GM18519 (cell line): ENCODE data around the gene SS18.

Source experiments
- ATAC-seq: cut with Tn5 transposase; IDR thresholded peaks from one replicate; pipeline ENCODE4 v1.9.1; 2021; ENCODE audit warnings: mild to moderate bottlenecking, moderate library complexity; ENCODE audit not compliant: unreplicated experiment, low FRiP score

Gene SS18

GRCh38 chr18:26074246-26074645 lies 16.2 kb downstream of the SS18 start:
- ATAC-seq, result no peak

DNA sequence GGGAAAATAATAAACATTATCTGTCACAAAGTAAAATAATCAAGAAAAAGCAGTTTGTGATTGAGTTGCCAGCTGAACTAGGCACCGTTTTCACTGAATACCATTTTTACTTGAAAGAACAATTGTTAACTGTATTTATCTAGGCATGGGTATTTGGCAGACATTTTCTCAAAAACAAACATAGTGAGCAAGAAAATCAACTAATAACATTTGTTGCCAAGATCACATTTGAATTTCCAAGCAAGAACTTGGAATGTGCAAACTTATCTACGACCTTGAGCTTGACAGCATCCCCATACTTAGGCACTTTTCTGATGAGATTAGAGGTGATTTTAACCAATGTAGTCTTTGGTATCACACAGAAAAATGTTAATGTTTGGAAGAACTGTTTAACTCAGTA lies 16.7 kb downstream of the SS18 start:
- ATAC-seq, result no peak

DNA sequence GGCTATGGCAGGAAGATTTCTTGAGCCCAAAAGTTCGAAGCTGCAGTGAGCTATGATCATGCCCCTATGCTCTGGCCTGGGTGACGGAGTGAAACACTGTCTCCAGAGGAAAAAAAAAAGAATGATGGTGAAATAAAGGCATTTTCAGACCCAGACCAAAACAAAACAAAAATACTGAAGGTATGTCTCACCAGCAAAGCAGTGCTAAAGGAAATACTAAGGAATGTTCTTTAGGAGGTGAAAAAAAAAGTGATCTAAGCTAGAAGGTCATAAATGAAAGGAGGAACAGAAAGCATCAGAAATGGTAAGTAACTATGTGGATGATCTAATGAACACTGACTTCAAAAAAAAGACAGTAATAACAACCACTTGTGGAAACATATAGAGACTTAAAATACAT lies 18.7 kb downstream of the SS18 start:
- ATAC-seq, result no peak

DNA sequence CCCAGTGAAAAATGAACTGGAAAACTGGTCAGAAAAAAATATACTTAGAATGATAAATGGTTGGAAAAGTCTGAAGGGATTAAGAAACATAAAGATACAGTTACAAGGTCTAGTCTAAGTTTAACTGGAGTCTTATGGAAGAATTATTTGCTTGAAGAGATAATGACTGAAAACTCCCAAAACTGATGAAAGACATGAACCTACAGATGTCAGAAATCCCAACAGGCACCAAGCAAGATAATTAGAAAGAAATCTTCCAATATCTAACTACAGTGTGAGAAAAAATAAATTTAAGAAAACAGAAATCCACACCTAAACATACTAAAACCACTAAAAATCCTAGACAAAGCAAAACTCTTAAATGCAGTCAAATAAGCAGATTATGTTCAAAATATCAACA lies 19.4 kb downstream of the SS18 start:
- ATAC-seq, result no peak

DNA sequence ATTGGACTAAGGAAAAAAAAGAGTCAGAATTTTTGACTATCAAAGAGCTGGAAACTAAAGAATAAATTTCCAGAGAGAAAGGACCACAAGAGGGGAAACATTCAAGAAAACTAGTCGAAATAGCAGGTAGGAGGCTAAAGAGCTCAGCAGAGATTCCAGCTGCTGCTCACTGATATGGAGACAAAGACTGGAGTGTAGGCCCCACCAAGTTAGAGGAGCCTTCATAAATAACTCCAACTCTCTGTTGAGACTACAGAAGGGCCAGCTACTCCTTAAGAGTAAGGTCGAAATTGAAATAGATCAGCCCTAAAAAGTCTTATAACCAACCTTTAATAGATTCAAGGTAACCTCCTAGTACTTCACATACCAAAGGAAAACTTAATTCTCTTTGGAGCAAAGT lies 31.1 kb downstream of the SS18 start:
- ATAC-seq, result no peak

GRCh38 chr18:26057344-26057773 lies 33.1 kb downstream of the SS18 start:
- no peak for ATAC-seq

DNA sequence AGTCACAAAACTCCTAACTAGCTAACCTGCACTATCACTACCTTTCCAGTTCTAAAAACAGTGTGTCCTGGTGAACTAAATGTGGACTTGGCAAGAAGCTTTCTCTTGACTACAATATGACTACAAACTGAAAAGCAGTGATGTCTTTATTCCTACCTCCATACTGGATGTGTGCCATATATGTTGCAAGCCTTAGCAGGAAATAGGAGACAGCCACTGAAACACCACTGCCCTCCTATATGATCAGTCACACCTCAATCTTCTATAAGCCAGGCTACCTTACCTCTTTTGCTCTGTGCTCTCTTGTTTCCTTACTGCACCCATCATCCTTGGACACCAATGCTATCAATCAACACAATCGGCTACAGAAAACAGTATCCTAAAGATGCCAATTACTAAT lies 34.1 kb downstream of the SS18 start:
- no peak for ATAC-seq

DNA sequence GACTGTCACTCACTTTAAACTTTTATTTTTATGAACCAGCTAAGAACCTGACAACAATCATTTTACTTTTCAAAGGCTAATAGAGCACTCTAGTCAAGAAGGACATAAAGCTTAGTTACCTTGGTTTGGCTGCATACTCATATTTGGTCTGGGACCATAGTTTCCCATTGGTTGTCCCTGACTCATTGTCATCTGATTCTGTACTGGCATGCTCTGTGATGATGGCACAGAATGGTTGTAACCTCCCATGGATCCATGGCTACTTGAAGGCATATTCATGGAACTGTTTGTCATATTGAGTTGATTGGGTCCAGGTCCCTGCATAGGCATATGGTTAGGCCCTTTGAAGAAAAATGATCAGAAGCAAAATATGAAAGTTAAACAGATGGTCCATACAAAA lies 37.9 kb downstream of the SS18 start:
- no peak for ATAC-seq

DNA sequence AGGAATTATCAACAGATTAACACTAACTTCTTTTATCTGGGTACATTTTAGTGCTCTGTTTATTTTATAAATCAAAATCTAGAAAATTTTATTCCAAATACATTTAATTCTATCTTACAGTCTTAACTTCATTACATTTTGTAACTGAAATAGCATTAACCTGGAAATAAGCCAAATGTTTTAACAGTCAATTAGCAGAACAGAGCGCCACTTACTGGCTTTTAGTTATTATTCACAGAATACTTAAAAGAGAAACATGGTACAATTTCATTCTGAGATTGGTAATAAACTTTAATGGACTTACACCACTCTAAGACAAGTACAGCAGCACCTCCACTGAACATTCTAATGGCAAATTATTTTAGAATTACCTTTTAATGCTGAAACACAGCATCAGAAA lies 38.6 kb downstream of the SS18 start:
- no peak for ATAC-seq

DNA sequence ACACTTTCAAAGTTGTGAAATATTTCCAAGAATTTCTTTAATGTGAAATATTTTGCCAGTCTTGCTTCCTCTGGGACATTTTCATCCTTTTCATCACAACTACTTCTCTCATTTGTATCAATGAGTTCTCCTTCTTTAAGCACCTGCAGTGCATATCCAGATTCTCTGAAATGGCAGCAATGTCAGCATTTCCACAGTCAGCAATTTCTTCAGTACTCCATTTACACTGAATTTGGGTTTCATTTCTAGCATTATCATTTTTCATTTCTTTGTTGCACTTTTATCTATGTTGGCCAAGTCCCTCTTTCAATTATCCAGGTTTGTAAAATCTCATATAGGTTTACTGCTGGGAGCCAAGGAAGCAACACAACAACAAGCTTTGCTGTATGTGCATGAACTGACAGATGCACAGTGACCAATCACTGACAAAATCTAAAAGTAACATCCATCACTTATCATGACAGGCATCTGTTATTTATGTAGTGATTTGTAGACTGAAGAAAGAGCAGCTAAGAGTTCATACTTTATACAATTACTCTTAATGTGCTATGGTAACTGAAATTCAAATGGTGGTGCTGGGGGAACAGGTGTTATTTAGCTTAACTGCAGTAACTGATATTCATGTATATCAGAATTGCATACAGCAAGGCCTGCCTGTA lies 43.9 kb downstream of the SS18 start:
- ATAC-seq, result no peak

GRCh38 chr18:26044807-26045206 lies 45.6 kb downstream of the SS18 start:
- ATAC-seq, result no peak

- ATAC-seq, result no peak
Measured at GRCh38 chr18:26040051-26040656, 50.3 kb downstream of the SS18 start.

DNA sequence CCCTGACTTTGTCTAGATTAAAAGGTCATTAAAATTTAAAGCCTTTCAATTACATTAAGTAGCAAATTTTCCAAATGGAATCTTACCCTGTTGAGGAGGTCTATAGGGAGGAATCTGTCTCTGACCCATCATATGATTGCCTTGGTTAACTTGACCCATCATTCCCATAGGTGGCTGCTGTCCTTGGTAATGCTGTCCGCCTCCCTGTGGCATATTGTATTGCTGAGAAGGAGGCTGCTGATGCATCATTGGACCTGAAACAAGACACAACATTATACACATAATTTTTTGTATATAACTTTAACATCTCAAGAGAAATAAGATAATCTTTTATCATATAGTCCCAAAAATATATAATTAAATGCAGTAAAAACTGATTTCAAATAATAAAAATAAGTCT lies 51.2 kb downstream of the SS18 start:
- ATAC-seq, result no peak

DNA sequence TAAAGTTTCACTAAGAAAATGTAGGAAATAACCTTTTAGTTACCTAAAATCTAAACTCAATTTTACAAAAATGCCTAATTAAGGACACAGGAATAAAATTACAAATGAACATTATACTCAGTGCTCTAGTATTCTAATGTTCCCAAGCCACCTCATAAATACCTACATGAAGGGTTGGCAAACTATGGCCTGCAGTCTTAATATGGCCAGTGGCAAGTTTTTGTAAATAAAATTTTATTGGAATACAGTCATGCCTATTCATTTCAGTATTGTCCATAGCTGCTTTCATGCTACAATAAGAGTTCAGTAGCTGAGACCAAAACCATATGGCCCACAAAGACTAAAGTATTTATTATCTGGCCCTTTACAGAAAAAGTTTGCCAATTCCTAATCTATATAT lies 53.8 kb downstream of the SS18 start:
- no peak for ATAC-seq

DNA sequence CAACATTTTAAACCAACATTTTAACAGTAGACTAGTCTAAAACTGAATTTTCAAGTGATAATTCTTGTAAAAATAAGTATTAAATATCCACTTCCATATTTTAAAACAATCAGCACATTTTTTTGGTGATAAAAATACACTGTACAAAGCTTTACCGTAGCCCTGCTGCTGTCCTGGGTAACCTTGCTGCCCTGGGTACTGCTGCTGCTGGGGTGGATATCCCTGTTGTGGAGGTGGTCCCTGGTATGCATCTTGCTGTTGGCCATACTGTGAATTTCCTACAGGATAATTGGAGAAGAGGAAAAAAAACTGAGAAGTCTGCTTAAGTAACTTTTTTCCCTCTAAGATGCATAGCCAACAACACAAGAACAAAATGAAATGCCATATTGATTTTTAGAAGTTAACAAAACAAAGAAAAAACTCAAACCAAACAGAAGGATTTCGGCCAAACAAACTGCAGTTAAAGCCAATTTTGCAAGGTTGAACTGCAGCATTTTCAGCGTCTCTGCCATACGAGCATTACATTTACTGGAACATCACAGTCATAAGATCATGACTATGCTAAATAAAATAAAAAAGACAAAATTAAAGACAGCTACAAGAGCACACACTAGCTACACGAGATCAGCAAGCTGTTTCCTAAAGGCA lies 55.4 kb downstream of the SS18 start:
- no peak for ATAC-seq

DNA sequence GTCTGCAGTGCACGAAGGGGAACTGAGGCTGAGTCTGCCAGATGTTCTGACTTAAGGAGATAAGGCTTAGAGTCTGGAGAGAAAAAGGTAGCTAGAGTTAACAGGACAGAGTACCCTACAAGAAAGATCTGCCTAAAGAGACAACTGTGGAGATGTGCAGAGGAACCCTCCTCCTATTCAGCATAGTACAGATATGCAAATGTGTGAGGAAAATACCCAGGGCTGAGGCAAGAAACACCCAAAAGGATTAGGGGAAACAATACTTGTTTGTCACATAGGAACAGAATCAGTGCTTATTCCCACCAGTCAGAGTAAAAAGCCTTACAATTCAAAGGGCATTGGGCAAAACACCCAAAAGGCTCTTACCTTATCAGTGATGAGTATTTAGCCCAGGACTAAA lies 67.8 kb downstream of the SS18 start:
- no peak for ATAC-seq

GRCh38 chr18:26021061-26021754 lies 69.2 kb downstream of the SS18 start:
- ATAC-seq, result no peak

DNA sequence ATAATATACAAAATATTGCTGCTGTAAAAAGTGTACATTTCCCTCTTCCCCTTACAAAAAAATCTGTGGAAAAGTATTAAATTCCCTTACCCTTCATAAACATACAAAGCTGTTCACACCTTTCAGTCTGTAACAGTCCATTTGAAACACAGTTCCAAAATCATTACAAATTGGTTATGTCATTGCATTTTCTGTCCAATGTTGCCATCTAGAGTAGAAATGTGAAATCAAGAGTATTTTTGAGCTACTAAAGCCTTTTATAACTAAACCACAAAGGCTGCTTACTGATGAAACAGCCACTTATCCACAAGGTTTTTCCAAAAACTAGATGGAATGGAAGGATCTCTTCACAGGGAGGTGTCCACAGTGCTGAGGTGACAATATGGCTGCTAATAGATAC lies 72.5 kb downstream of the SS18 start:
- no peak for ATAC-seq

GRCh38 chr18:26014462-26014861 lies 76.0 kb downstream of the SS18 start:
- no peak for ATAC-seq

- ATAC-seq, result no peak
Measured at GRCh38 chr18:26008619-26009018, 81.8 kb downstream of the SS18 start.

GRCh38 chr18:26008096-26008495 lies 82.3 kb downstream of the SS18 start:
- no peak for ATAC-seq

DNA sequence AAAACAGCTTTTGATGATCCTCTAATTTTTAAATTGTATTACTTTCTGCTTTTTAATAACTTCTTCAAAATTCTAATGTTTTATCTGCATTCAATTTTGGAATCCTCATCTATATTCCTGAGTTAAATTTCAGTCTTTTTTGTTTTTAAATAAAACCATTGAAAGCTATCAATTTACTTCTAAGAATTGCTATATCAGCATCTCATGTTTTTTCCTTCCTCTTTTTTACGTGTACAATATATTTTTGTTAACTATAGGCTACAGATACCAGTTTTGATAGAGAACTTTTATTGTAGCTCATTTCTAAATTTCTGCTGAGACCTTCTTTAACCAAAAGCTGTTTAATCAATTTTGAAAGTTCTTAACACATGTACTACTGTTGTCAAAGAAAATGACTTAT lies 84.5 kb downstream of the SS18 start:
- ATAC-seq, result no peak
